ENCODE measurements around the gene HES7. TPM values are rescaled to one million over a fixed set of nuclear protein-coding genes. Genes with fewer than 3 reads are reported as not detected.

Gene HES7
- total and polyA plus RNA-seq, 11 donors = 0.17 to 0.76 (median 0.36) TPM; not detected in 5

DNA sequence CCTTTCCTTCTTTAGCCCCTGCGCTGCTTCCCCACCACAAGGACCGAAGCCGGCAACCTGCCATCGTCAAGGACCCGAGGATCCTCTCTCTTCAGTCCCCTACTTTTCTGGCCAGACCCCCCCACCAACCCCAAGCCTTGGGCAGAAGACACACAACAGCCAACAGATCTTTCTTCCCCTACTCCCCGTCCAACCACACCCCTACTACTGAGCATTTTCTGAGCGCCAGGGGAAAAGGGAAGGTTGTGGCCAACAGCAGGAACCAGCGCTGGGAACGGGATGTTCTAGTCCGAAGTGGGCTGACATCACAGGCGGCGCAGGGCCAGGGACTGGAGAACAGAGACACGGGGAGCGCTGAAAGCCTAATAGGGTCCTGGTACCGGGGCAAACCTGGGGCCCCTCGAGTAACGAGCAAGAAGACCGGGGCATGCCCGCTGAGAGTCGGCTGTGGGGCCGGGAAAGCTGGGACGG lies 27.8 kb upstream of the HES7 start:
- 0 to 1% (median 1%) methylated on average over 18 to 22 of the region's 22 CpGs for WGBS, 4 donors
- peak; percentile 90 to 97 (median 94) for DNase-seq
- H3K36me3 ChIP-seq = peaks cover 2 to 49% (median 42%) of the 10 kb centered on the region in 9 donors
- TF ChIP-seq, protein P1, sequence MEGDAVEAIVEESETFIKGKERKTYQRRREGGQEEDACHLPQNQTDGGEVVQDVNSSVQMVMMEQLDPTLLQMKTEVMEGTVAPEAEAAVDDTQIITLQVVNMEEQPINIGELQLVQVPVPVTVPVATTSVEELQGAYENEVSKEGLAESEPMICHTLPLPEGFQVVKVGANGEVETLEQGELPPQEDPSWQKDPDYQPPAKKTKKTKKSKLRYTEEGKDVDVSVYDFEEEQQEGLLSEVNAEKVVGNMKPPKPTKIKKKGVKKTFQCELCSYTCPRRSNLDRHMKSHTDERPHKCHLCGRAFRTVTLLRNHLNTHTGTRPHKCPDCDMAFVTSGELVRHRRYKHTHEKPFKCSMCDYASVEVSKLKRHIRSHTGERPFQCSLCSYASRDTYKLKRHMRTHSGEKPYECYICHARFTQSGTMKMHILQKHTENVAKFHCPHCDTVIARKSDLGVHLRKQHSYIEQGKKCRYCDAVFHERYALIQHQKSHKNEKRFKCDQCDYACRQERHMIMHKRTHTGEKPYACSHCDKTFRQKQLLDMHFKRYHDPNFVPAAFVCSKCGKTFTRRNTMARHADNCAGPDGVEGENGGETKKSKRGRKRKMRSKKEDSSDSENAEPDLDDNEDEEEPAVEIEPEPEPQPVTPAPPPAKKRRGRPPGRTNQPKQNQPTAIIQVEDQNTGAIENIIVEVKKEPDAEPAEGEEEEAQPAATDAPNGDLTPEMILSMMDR (IDR thresholded peaks at IDR 0.05) = no peak
- TF ChIP-seq POLR2A (IDR thresholded peaks at IDR 0.05) = no peak
- no peaks in the 10 kb centered on the region for H3K27me3 ChIP-seq
- H3K4me3 ChIP-seq = peak overlapping the region; percentile 51 to 97 (median 82)
- H3K9me3 ChIP-seq = no peaks in the 10 kb centered on the region
- peak; percentile 5 to 31 (median 10) for ATAC-seq
- intact Hi-C loops (cut with DNase I) = loop anchor here in 5 of 10 donors (1.0 to 10.0 kb wide), 5 partner anchors 12 to 309 kb away; partner anchors contain the start of genes CYB5D1 (in 1 of the 5), NAA38 (in 1 of the 5) and TMEM88 (in 1 of the 5)
- peaks cover 21 to 65% (median 47%) of the 10 kb centered on the region in 12 donors for H3K4me1 ChIP-seq
- H3K27ac ChIP-seq = peak overlapping the region; percentile 98 to 100 (median 100)

DNA sequence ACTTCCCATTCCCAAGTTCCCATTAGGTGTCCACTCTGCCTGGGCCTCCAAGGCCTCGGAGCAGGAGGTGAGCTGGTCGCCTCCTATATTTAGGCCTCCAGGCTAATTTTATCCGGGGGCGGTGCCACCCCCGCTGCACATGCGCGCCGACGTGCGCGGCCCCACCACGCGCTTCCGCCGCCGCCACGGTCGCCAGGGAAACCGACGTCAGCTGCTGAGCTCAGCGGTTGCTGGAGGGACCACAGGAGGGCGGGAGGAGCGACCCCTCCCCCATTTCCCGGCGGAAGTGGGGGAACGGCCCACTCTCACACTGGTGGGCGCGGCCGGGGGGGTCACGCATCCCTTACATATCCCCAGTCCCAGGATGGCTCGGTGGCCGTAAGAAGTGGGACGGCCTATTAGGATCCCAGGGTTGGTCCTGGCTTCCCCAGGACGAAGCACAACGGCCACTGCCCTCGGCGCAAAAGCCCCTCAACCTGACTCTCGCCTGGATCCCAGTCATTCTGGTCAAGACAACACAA lies 27.3 kb upstream of the HES7 start:
- peak; percentile 94 to 97 (median 96) for DNase-seq
- H3K4me3 ChIP-seq = peak overlapping the region; percentile 51 to 97 (median 82)
- peak; percentile 16 to 53 (median 44) for ATAC-seq
- WGBS, 4 donors = 0% methylated on average over 4 to 38 of the region's 38 CpGs
- H3K27ac ChIP-seq = peak overlapping the region; percentile 98 to 100 (median 100)
- H3K36me3 ChIP-seq = peaks cover 6 to 54% (median 47%) of the 10 kb centered on the region in 9 donors
- no peaks in the 10 kb centered on the region for H3K27me3 ChIP-seq
- intact Hi-C loops (cut with DNase I) = loop anchor here in 4 of 10 donors (1.0 to 10.0 kb wide), 4 partner anchors 12 to 309 kb away; partner anchors contain the start of genes CYB5D1 (in 1 of the 4), NAA38 (in 1 of the 4) and TMEM88 (in 1 of the 4)
- no peaks in the 10 kb centered on the region for H3K9me3 ChIP-seq
- H3K4me1 ChIP-seq = peaks cover 21 to 65% (median 47%) of the 10 kb centered on the region in 12 donors
- TF ChIP-seq POLR2A (IDR thresholded peaks at IDR 0.05) = peak; percentile 65 to 67
- TF ChIP-seq, protein P1 (IDR thresholded peaks at IDR 0.05) = no peak

DNA sequence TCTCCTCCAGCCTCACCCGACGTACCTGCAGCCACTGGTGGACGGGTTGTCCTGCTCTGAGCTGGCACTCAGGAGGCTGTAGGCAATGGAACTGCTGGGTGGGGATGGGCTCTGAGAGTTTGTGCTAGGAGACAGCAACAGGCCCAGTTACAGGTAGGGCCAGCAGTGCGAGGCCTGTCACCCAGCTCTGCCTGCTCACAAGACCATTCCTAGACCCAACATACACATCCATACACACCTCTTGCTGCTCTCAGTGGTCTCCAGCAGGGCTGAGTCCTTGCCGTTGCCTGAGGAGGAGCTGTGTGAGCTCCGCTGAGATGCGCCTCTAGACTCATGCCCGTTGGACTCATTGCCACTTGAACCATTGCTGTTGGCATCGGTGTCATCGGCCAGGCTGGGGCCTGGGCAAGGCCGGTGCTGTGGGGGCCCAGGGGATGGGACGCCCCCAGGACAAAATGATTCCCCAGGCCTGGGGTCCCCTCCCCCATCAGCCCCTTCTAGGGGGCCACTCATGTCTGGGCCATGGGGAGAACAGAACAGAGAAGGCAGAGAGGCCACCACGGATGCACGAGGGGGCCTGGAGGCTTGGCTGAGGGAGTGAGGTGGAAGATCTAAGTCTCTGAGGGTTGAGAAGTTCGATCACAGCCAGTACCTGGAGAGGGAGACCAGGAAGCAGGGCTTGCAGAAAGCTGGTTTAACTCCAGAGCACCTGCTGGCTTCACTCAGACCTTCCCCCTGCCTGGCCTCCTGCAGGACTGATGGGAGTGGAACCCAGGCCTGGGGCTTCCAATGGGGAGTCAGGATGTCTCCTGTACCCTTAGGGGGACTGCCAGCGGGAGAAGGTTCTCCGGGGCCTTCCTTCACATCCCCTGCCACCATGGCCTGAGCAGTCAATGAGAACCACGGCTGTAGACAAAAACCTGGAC lies 26.6 kb upstream of the HES7 start:
- 38 to 67% (median 65%) methylated on average over 9 to 18 of the region's 18 CpGs for WGBS, 4 donors
- Histone ChIP-seq H3K9me3 (no peaks in the 10 kb centered on the region), H3K27ac (peak overlapping the region; percentile 98 to 100 (median 100)), H3K4me1 (peaks cover 21 to 71% (median 47%) of the 10 kb centered on the region in 12 donors), H3K36me3 (peaks cover 6 to 61% (median 54%) of the 10 kb centered on the region in 9 donors), H3K4me3 (peak overlapping the region in 11 of 12 donors; percentile 60 to 97 (median 85)), H3K27me3 (no peaks in the 10 kb centered on the region)
- intact Hi-C loops (cut with DNase I) = loop anchor here in 4 of 10 donors (1.0 to 10.0 kb wide), 4 partner anchors 11 to 308 kb away; partner anchors contain the start of genes CYB5D1 (in 1 of the 4), NAA38 (in 1 of the 4) and TMEM88 (in 1 of the 4)
- ATAC-seq (no peak), DNase-seq (peak in 2 of 5 donors; percentile 48 to 51)
- TF ChIP-seq POLR2A (IDR thresholded peaks at IDR 0.05) = no peak
- TF ChIP-seq, protein P1 (IDR thresholded peaks at IDR 0.05) = no peak
